HAP-1 (cell line): ENCODE results near the gene FAM170B.

Source experiments
- DNase-seq, 2 experiments: peaks; one replicate each; pipeline ENCODE4 v3.0.0-alpha.2; 2016 to 2020; ENCODE audit warnings: low spot score in 2 of 2
- H3K27me3 ChIP-seq: fragments of 250-450 bp; sonication (Bioruptor Pico); 2 replicates; pipeline ENCODE4 v1.5.1; 2020; ENCODE audit warnings: low read depth, mild to moderate bottlenecking, moderate library complexity
- H3K36me3 ChIP-seq: fragments of 250-450 bp; sonication (Bioruptor Pico); replicated peaks from 2 replicates; pipeline ENCODE4 v1.5.1; 2020; ENCODE audit warnings: mild to moderate bottlenecking
- H3K4me1 ChIP-seq: fragments of 250-450 bp; sonication (Bioruptor Pico); 2 replicates; pipeline ENCODE4 v1.5.1; 2020; ENCODE audit warnings: mild to moderate bottlenecking
- H3K4me3 ChIP-seq: fragments of 250-450 bp; sonication (Bioruptor Pico); 2 replicates; pipeline ENCODE4 v1.5.1; 2020; ENCODE audit warnings: mild to moderate bottlenecking, moderate library complexity
- H3K9me3 ChIP-seq: fragments of 250-450 bp; sonication (Bioruptor Pico); 2 replicates; pipeline ENCODE4 v1.5.1; 2020; ENCODE audit warnings: mild to moderate bottlenecking, moderate library complexity
- in situ Hi-C: fragments of 300-500 bp; cut with MboI; formaldehyde crosslinking; loops from 3 replicates; pipeline ENCODE4 v1.14.3; 2020; ENCODE audit warnings: low sequenced_read_pairs, inconsistent platforms, mixed read lengths

FAM170B gene

DNA sequence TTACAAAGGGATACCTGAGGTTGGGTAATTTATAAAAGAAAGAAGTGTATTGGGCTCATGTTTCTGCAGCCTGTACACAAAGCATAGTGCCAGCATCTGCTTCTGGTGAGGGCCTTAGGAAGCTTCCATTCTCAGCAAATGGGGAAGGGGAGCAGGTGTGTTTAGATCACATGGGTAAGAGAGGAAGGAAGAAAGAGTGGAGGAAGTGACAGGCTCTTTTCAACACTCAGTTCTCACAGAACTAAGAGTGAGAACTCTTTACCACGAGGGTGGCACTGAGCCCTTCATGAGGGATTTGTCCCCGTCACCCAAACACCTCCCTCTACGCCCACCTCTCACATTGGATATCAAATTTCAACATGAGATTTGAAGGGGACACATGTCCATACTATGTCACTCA lies 506 bp upstream of the FAM170B start:
- in situ Hi-C loops = no loop called here
- Histone ChIP-seq H3K4me1 (no peaks in the 10 kb centered on the region), H3K27me3 (no peaks in the 10 kb centered on the region), H3K36me3 (no peaks in the 10 kb centered on the region), H3K9me3 (no peaks in the 10 kb centered on the region), H3K4me3 (no peak overlapping the region)
- DNase-seq = no peak

DNA sequence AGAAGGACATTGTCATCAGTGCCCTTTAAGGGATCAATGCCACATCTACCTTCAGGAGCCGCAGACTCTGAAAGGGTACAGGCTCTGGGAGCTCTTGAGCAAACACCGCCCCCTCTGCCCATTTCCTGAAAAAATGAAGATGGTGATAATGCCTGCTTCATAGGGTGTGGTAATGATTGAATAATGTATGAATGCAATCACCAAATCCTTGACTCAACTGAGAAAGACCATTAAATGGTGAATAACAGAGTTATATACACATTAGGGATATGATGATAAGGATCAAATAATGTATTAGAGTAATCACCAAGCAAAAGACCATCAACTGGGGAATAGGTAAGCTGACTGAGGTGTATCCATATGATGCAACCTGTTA lies 1.5 kb downstream of the FAM170B start:
- Histone ChIP-seq H3K4me3 (no peak overlapping the region), H3K4me1 (no peaks in the 10 kb centered on the region), H3K9me3 (no peaks in the 10 kb centered on the region), H3K27me3 (no peaks in the 10 kb centered on the region), H3K36me3 (no peaks in the 10 kb centered on the region)
- DNase-seq = no peak
- in situ Hi-C loops = no loop called here

DNA sequence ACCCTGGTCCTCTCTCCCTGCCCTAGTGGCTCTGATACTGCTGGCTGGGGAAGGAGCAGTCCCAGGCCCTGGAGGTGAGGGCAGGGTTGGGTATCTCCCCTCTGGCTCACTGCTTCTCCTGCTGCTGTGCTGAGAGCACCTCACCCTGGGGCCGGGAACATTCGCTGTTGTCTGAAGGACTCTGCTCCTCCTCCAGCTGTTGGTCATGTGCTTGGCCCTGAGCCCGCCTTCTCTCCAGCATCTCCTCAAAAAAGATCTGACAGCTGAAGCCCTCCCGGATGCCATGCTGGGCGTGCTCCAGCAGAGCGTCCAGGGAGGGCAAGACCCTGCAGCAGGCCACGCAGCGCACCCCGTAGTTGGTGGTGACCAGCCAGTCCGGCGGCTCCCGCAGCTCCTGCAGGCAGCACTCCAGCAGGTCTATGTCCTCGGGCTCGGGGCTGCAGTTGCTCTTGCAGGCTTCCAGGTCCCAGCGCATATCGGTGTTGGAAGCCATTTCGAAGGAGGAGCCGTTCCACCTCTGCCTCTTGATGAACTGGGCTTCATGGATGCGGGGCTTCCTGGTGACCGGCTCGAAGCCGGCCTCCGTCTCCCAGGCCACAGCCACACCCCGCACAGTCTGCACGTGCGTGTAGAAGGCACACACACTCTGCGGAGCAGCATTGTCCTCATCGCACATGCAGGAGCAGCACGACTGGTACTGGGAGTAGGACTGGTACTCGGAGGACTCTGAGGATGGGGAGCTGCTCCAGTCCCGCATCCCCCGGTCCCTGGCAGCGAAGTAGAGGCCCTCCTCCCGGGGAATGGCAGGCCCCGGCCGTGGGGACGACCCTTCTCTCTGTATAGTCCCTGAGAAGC lies 2.1 kb downstream of the FAM170B start:
- no peaks in the 10 kb centered on the region for H3K27me3 ChIP-seq
- no peaks in the 10 kb centered on the region for H3K36me3 ChIP-seq
- no peaks in the 10 kb centered on the region for H3K4me1 ChIP-seq
- in situ Hi-C loops = no loop called here
- H3K9me3 ChIP-seq = no peaks in the 10 kb centered on the region
- no peak for DNase-seq
- H3K4me3 ChIP-seq = no peak overlapping the region

DNA sequence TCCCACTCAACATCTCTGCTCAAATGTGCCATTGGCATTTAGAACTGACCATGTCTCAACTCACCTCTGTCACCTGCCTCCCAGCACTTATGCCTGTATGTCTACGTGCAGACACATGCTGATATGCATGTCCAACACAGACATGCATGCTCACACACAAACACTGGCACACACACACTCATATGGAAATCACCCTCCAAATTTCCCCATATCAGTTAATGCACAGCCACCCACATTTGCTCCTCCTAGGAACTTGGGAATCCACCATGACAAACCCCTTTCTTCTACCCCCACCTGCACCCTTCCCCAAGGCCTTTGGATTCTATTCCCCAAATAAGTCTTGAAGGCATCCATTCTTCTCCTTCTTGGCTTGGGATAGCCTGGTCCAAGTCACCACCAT lies 4.4 kb downstream of the FAM170B start:
- no peaks in the 10 kb centered on the region for H3K36me3 ChIP-seq
- no peaks in the 10 kb centered on the region for H3K9me3 ChIP-seq
- in situ Hi-C loops = no loop called here
- no peak overlapping the region for H3K4me3 ChIP-seq
- no peaks in the 10 kb centered on the region for H3K27me3 ChIP-seq
- DNase-seq = no peak
- no peaks in the 10 kb centered on the region for H3K4me1 ChIP-seq

DNA sequence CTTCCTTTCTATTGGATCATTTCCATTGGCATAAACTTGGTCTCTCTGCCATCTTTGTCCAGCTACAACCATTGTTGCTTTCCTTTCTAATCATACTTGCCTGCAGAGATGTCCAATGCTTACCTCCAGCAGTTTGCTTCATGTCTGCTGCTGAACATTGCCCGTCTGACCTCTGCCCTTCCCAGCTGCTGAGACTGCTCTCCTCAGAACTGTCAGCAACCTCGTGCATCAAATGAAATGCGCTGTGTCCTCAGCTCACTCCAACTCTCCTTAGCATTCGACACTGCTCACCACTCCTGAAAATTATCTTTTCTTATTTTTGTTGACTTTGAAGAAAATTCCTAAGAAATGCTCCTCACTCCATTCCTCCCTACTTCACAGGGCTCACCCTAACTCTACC lies 5.0 kb downstream of the FAM170B start:
- Histone ChIP-seq H3K27me3 (no peaks in the 10 kb centered on the region), H3K4me1 (no peaks in the 10 kb centered on the region), H3K4me3 (no peak overlapping the region), H3K9me3 (no peaks in the 10 kb centered on the region), H3K36me3 (no peaks in the 10 kb centered on the region)
- DNase-seq = no peak
- in situ Hi-C loops = no loop called here

DNA sequence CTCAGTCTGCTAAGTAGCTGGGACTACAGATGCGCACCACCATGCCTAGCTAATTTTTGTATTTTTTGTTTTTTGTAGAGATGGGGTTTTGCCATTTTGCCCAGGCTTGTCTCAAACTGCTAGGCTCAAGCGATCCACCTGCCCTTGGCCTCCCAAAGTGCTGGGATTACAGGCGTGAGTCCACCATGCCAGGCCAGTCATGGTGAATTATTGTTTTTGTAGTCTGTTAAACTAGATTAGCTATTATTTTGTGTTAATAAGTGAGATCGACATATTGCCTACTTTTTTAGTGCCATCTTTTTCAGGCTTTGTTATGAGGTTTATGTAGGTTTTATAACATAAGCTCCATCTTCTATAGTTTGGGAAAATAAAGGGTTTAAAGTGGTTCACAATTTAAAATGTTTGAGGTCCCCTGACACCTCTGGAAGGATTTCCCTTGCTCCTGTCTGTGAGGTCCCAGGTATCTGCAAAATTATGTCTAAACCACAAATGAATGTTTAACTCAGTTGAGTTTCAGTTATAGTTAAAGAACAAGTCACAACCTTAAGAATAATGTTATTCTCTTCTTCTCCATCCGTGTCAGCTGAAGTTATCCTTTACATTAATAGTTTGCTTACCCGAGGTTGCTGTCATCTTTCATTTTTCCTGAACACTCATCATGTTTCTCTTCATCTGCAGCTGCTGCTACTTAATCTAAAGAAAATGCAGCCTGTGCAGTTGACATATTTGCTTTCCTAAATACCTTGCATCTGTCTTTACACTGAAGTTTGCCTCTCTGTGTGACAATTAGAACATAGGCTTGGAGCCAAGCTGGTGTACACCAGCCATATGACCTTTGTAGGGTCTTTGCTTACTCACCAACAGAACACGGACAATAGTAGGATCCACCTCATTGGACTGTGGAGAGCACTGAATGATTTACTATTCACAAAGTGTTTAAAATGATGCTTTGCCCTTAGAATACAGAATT lies 9.6 kb downstream of the FAM170B start:
- no peak for DNase-seq
- no peaks in the 10 kb centered on the region for H3K36me3 ChIP-seq
- H3K9me3 ChIP-seq = no peaks in the 10 kb centered on the region
- no peaks in the 10 kb centered on the region for H3K4me1 ChIP-seq
- in situ Hi-C loops = no loop called here
- H3K27me3 ChIP-seq = no peaks in the 10 kb centered on the region
- no peak overlapping the region for H3K4me3 ChIP-seq

DNA sequence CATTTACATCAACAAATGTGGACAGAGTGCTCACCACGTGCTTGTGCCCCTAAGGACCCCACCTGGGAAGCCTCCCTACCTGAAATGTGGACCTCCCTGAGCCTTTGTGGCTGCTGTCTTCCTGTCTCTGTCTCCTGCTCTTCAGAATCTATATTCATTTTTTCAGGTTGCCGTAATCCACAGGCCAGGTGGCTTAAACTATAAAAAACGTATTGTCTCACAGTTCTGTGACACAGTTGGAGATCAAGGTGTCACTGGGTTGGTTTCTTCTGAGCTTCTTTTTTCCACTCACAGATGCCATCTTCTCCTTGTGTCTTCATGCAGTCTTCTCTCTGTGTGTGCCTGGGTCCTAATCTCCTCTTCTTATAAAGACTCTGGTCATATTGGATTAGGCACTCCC lies 12.9 kb downstream of the FAM170B start:
- DNase-seq = no peak
- no peaks in the 10 kb centered on the region for H3K9me3 ChIP-seq
- H3K27me3 ChIP-seq = no peaks in the 10 kb centered on the region
- in situ Hi-C loops = no loop called here
- H3K36me3 ChIP-seq = no peaks in the 10 kb centered on the region
- no peaks in the 10 kb centered on the region for H3K4me1 ChIP-seq
- H3K4me3 ChIP-seq = no peak overlapping the region

DNA sequence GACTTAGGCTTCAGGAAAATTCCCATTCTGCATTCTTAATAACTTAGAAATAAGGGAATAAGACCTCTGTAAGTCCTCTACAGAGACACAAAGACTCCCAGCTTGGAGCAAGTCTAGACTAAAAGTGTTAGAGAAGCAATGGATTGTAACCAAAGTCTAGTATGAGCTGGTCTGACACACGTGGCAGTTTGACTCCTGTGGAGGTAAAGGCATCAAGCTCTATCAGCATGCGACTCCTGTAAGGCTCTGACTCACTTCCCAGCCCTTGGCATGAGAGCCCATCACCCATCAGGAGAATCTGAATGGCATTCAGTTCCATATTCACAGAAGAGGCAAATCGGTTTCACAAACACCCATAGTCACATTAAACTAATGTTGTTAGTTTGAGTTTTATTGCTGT lies 14.1 kb downstream of the FAM170B start:
- DNase-seq = no peak
- Histone ChIP-seq H3K36me3 (no peaks in the 10 kb centered on the region), H3K4me1 (no peaks in the 10 kb centered on the region), H3K27me3 (no peaks in the 10 kb centered on the region), H3K9me3 (no peaks in the 10 kb centered on the region), H3K4me3 (no peak overlapping the region)
- in situ Hi-C loops = no loop called here

DNA sequence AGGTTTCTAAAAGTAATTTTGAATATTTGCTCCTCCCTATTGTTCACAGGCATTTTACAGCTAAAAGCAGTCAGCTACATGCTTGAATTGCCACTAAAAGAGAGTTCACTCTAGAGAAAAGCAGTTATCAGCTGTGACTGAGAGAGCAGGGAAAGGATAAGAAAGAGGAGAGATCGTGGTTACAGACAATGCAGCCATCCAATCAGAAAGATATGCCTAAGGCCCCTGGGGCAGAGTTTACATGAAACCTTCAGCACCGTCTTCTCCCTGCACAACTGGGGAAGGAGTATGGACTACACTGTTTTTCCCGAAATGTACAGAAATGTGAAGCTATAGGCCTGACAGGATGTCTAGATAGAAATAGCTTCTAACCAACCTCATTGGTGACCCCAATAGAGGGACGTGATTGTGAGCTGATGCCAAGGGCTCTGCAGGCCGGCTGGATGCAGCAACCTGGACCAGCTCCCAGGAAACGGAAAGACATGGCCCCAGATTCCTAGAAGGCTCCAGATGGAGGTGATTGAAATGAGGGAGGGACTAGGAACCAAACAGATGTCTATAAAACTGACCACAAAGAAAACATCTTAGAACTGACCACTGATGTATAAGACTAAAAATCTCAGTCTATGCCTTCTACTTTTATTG lies 15.3 kb downstream of the FAM170B start:
- Histone ChIP-seq H3K4me1 (no peaks in the 10 kb centered on the region), H3K4me3 (no peak overlapping the region), H3K27me3 (no peaks in the 10 kb centered on the region), H3K9me3 (no peaks in the 10 kb centered on the region), H3K36me3 (no peaks in the 10 kb centered on the region)
- in situ Hi-C loops = no loop called here
- DNase-seq = no peak

DNA sequence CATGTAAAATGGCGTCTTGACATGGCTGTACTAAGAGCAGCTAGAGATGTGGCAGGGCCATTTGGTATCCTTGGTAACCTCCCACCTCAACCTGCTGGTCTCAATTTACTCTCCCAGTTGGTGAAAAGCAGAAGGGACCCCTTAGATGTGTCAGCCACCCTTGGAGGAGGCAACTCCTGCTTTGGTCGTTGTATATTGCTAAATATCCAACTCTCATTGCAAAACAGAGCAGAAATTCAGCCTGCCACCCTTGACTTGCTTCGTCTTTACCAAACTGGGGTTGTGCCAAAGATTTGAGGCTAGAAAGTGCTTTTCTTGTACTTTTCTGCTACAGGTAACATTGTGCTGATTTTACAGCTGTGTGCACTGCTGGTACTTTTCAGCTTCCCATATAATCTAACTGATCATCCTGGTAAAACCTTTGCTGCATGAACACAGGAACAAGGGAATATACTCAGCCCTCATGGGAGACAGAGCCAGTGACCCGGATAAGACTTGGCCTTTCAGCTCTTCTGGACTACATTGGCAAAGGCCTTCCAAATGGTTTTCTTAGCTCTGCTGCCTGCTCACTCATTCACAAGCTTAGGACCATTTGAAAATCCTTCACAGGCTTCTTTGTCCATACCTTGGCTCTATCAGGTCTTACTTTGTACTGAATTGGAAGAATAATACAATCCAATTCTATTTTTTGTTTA lies 16.3 kb downstream of the FAM170B start:
- in situ Hi-C loops = no loop called here
- H3K9me3 ChIP-seq = no peaks in the 10 kb centered on the region
- H3K4me1 ChIP-seq = no peaks in the 10 kb centered on the region
- DNase-seq = no peak
- no peaks in the 10 kb centered on the region for H3K36me3 ChIP-seq
- H3K4me3 ChIP-seq = no peak overlapping the region
- no peaks in the 10 kb centered on the region for H3K27me3 ChIP-seq

DNA sequence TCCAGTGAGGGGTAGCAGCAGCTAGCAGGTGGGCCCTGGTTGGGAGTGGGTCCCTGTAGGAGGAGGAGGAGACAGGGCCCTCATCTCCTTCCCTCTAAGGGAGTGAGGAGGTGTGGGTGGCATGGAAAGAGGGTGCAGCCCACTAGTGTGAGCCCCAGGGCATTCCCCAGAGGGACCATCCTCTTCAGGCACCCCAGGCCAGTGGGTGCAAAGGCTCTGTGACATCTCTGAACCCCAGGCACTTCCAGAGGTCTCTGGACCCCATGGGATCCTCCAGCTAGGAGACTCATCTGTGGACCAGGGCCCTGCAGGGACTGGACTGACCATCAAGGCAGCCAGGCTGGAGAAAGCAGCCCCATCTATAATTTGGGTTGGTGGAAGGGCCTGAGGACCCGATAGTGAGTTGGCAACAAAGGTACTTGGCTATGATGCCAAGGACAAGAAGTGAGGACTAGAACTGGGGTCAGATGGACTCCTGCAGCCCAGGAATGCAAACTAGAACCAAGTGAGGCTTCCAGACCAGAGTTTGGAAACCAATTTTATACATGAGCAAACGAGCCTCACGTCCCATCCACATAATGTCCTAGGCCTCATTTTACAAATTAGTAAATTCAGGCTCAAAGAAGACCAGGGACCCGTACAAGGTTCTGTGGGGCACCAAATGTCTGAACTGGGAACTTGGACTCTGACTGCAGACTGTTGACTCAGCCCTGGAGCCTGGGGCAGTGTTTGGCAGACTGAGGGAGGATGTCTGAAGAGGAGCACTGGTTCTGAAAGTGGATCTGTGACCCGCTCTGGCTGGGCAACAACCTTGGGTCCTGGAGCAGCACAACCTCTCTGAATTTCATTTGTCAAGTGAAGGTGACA lies 17.1 kb downstream of the FAM170B start:
- Histone ChIP-seq H3K9me3 (no peaks in the 10 kb centered on the region), H3K36me3 (no peaks in the 10 kb centered on the region), H3K4me3 (no peak overlapping the region), H3K27me3 (no peaks in the 10 kb centered on the region), H3K4me1 (no peaks in the 10 kb centered on the region)
- in situ Hi-C loops = no loop called here
- DNase-seq = no peak

DNA sequence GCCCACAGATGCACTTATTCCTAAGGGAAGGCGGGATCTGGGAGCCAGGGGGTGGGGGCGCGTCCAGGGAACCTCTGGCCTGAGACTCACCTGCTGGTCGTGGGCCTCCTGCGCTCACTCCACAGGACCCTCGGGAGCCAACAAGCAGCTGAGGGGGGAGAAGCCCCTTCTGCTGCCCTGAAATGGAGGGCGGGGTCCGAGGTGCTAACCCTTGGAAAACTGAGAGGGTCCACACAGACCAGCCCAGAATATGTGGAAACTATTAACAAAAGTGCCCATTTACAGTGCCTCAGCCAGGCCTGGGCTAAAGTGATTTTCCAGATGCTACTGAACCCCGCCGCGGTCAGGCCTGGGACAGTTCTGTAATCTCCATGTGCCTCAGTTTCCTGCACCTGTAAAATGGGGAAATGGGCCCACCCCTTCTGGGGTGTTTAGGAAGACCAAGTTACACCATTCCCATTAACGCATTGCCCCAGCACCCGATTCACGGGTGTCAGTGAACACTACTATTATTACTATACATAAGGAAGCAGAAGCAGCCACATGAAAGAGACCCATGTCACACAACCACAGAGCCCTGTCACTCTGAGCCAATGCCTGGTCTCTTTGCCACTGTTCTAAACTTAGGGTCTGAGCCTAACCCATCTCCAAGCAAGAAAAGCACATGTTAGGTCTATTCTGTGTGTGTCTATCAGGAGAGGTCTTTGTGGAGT lies 17.9 kb downstream of the FAM170B start:
- H3K36me3 ChIP-seq = no peaks in the 10 kb centered on the region
- H3K4me1 ChIP-seq = no peaks in the 10 kb centered on the region
- in situ Hi-C loops = no loop called here
- no peak overlapping the region for H3K4me3 ChIP-seq
- H3K27me3 ChIP-seq = no peaks in the 10 kb centered on the region
- DNase-seq = no peak
- no peaks in the 10 kb centered on the region for H3K9me3 ChIP-seq
